HS-27A (cell line): Measurements from ENCODE around the gene NSL1.
"Not testable (repeated sequence)": the region's sequence is repeated elsewhere in the genome, so short reads cannot be mapped to it uniquely, and the experiment has no call there.

Source experiments
- DNase-seq: peaks from one replicate; pipeline ENCODE4 v3.0.0-alpha.2; 2012; ENCODE audit warnings: low read depth, missing footprints

NSL1 gene

GRCh38 chr1:212791676-212792395 lies at the start of gene NSL1, which contains the start of gene TATDN3:
Gene NSL1, minus strand, starts transcription at chr1:212791777. Its CDS starts 14 bp downstream, at chr1:212791763.
Gene TATDN3, plus strand, starts transcription at chr1:212791894. Its CDS starts 28 bp downstream, at chr1:212791922.
- peak; percentile 90 for DNase-seq

GRCh38 chr1:212838145-212838544 lies 46.6 kb upstream of the NSL1 start:
- no peak for DNase-seq

GRCh38 chr1:212833211-212834207 lies 41.9 kb upstream of the NSL1 start:
- not testable (repeated sequence) for DNase-seq

- DNase-seq = no peak
These were observed 36.8 kb upstream of the NSL1 start for GRCh38 chr1:212828395-212828794.

- DNase-seq = no peak
These were observed 36.3 kb upstream of the NSL1 start for GRCh38 chr1:212827831-212828278.

- no peak for DNase-seq
These were observed 35.7 kb upstream of the NSL1 start for GRCh38 chr1:212827171-212827776.

GRCh38 chr1:212825798-212826452 lies 34.3 kb upstream of the NSL1 start:
- no peak for DNase-seq

- no peak for DNase-seq
These were observed 32.6 kb upstream of the NSL1 start for GRCh38 chr1:212824201-212824600.

- DNase-seq = no peak
These were observed 31.4 kb upstream of the NSL1 start for GRCh38 chr1:212822956-212823355.

GRCh38 chr1:212820969-212821368 lies 29.4 kb upstream of the NSL1 start:
- no peak for DNase-seq

- no peak for DNase-seq
These were observed 28.1 kb upstream of the NSL1 start for GRCh38 chr1:212819726-212820125.

GRCh38 chr1:212816567-212817278 lies 25.1 kb upstream of the NSL1 start:
- DNase-seq = no peak

- no peak for DNase-seq
These were observed 23.2 kb upstream of the NSL1 start for GRCh38 chr1:212814537-212815334.

GRCh38 chr1:212805767-212806166 lies 14.2 kb upstream of the NSL1 start:
- no peak for DNase-seq

- no peak for DNase-seq
These were observed 6.1 kb upstream of the NSL1 start for GRCh38 chr1:212797681-212798080.

- no peak for DNase-seq
These were observed 3.0 kb upstream of the NSL1 start for GRCh38 chr1:212794561-212795014.

GRCh38 chr1:212792396-212792908 lies 875 bp upstream of the NSL1 start:
- DNase-seq = no peak

- peak; percentile 35 for DNase-seq
These were observed 309 bp downstream of the NSL1 start for GRCh38 chr1:212791261-212791675.

- no peak for DNase-seq
These were observed 5.7 kb downstream of the NSL1 start for GRCh38 chr1:212785871-212786270.

GRCh38 chr1:212783976-212784375 lies 7.6 kb downstream of the NSL1 start:
- DNase-seq = no peak
